BE2C (cell line): Measurements from ENCODE around the gene PIP5KL1.

Experiments
- DNase-seq: peaks from one replicate; pipeline ENCODE4 v3.0.0-alpha.2; 2020
- H3K27me3 ChIP-seq: fragments of 250-450 bp; sonication (Bioruptor Pico); 2 replicates; pipeline ENCODE4 v1.5.1; 2020; ENCODE audit warnings: mild to moderate bottlenecking
- H3K36me3 ChIP-seq: fragments of 250-450 bp; sonication (Bioruptor Pico); 2 replicates; pipeline ENCODE4 v1.5.1; 2020; ENCODE audit warnings: mild to moderate bottlenecking
- H3K4me1 ChIP-seq: fragments of 250-450 bp; sonication (Bioruptor Pico); 2 replicates; pipeline ENCODE4 v1.5.1; 2020
- H3K4me3 ChIP-seq: 2 replicates; pipeline ENCODE4 v1.5.1; 2011; ENCODE audit warnings: low read depth, low read length
- H3K9me3 ChIP-seq: fragments of 250-450 bp; sonication (Bioruptor Pico); 2 replicates; pipeline ENCODE4 v1.5.1; 2020
- TF ChIP-seq, protein P1 (sequence below): IDR thresholded peaks from 2 replicates; pipeline ENCODE4 v1.5.1; 2012; ENCODE audit warnings: mild to moderate bottlenecking, low read depth, low read length

Gene PIP5KL1

DNA sequence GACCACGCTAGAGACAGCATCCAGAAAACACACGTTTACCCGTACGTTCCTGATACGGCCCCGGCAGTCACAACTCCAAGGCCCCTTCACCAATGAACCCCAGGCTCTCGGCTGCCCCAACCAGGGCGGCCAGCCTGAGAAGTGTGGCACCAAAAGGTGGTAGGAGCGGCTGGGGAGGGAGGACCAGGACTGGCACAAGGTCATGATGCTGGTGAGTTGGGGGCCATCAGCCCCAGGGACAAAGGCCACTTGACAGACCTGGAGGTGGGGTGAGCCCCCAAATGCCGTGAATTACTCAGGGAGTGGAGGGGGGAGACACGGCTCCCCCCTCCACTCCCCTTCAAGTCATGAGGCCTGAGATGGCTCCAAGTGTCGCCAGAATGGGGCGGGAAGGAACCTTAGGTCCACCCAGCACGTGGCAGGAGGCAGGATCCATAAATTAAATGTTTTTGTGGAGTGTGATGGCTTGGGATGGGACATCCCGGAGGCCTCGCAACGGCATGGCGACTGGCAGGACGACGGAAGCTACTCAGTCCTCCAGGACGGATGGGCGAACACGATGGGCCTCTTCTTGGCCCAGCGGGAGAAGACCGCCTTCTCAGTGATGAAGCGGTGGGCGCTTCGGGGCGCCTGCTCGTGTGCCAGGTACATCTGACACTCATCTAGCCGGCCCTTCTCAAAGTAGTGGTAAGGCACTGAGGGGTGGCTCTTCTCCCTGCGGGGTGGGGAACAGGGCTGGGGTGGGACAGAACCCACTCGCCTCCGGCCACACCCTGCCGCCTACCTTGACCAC lies 22.5 kb downstream of the PIP5KL1 start:
- H3K9me3 ChIP-seq: no peaks in the 10 kb centered on the region
- H3K27me3 ChIP-seq: no peaks in the 10 kb centered on the region
- no peaks in the 10 kb centered on the region for H3K36me3 ChIP-seq
- DNase-seq: no peak
- TF ChIP-seq, protein P1, sequence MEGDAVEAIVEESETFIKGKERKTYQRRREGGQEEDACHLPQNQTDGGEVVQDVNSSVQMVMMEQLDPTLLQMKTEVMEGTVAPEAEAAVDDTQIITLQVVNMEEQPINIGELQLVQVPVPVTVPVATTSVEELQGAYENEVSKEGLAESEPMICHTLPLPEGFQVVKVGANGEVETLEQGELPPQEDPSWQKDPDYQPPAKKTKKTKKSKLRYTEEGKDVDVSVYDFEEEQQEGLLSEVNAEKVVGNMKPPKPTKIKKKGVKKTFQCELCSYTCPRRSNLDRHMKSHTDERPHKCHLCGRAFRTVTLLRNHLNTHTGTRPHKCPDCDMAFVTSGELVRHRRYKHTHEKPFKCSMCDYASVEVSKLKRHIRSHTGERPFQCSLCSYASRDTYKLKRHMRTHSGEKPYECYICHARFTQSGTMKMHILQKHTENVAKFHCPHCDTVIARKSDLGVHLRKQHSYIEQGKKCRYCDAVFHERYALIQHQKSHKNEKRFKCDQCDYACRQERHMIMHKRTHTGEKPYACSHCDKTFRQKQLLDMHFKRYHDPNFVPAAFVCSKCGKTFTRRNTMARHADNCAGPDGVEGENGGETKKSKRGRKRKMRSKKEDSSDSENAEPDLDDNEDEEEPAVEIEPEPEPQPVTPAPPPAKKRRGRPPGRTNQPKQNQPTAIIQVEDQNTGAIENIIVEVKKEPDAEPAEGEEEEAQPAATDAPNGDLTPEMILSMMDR: no peak
- peaks cover 8% of the 10 kb centered on the region for H3K4me1 ChIP-seq
- H3K4me3 ChIP-seq: no peak overlapping the region

GRCh38 chr9:127905788-127906191 lies 24.8 kb downstream of the PIP5KL1 start:
- H3K36me3 ChIP-seq: no peaks in the 10 kb centered on the region
- H3K9me3 ChIP-seq: no peaks in the 10 kb centered on the region
- DNase-seq: no peak
- peaks cover 8% of the 10 kb centered on the region for H3K4me1 ChIP-seq
- TF ChIP-seq, protein P1: no peak
- H3K4me3 ChIP-seq: no peak overlapping the region
- no peaks in the 10 kb centered on the region for H3K27me3 ChIP-seq

DNA sequence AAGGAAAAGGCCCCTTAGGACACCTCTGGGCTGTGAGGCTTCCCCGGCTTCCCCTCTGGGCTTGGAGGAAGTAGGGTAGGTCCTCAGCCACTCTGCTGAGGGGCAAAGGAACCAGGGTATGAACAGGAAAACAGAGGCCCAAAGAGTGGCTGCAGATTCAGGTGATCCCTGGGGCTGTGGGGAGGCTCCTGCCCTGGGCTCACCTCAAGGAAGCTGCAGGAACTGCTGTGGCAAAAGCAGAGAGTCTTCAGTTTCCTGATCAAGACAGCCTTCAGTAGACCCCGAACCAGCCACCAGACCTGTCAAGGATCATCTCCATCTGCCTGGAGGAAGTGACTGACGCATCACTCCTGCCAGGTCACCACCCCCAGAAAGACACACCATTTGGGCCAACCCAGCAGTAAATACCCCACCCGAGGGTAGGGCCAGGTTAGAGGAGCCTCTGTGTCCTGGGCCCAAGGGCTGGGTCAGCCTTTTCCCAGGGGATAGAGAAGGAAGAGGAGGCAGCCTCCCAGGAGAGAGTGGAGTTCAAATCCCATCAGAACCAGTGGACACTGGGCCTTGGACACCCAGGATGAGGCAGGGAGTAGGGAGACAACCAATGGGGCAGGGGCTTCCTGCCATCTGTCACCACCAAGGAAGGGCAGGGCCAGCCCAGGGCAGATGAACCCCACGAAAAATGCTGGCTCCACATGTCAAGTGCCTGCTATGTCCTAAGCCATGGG lies 25.4 kb downstream of the PIP5KL1 start:
- no peak for DNase-seq
- H3K27me3 ChIP-seq: no peaks in the 10 kb centered on the region
- TF ChIP-seq, protein P1: no peak
- no peaks in the 10 kb centered on the region for H3K9me3 ChIP-seq
- no peak overlapping the region for H3K4me3 ChIP-seq
- H3K4me1 ChIP-seq: peaks cover 8% of the 10 kb centered on the region
- H3K36me3 ChIP-seq: no peaks in the 10 kb centered on the region

- no peaks in the 10 kb centered on the region for H3K27me3 ChIP-seq
- H3K36me3 ChIP-seq: no peaks in the 10 kb centered on the region
- TF ChIP-seq, protein P1: no peak
- H3K9me3 ChIP-seq: no peaks in the 10 kb centered on the region
- H3K4me1 ChIP-seq: peaks cover 12% of the 10 kb centered on the region
- DNase-seq: peak; percentile 71
- H3K4me3 ChIP-seq: no peak overlapping the region
Measured at GRCh38 chr9:127904561-127905003, 26.0 kb downstream of the PIP5KL1 start.

DNA sequence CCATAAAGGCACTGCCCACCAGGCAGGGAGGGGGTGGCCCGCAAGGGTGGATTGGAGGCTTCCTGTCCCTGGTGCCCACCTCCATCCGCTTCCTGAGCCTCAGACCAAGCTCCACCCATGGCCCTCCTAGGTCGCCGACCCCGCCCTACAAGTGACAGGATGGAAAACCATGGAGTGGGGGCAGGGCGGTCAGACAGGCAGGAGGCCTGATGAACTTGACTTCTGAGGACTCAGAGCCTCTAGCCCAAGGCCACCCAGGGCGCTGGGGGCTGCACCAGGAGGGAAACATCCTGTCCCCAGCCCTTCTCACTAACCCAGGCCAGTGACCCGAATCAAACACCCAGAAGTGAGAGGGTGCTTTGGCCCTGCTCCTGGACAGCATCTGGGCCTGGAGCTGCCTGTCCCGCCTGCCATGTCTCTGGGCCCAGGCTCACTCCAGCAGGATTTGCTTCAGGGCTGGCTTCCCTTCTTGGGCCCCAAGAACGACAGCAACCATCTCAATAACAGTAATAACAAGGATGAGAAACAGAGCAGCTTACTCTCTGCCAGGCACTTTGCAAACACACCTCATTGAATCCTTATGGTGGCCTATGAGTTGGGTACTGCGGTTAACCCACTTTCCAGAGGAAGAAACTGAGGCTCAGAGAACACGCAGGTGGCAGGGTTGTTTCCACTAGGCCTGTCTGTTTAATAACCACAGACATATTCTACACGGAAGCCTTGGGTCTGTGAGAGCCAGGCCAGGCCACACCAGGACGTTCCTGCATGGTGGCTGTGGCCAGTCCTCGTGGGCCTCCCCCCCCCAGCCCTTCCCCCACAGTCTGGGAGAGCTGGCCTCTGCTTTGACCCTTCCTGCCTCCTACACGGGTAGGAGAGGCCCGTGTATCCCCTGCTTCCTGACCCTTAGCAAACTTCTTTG lies 26.8 kb downstream of the PIP5KL1 start:
- no peak overlapping the region for H3K4me3 ChIP-seq

More for the DNA sequence above, 26.8 kb downstream of the PIP5KL1 start:
- no peaks in the 10 kb centered on the region for H3K27me3 ChIP-seq
- no peaks in the 10 kb centered on the region for H3K9me3 ChIP-seq
- H3K4me1 ChIP-seq: peaks cover 12% of the 10 kb centered on the region
- TF ChIP-seq, protein P1: no peak
- H3K36me3 ChIP-seq: no peaks in the 10 kb centered on the region
- no peak for DNase-seq
